Pons (tissue), 1 donor: ENCODE results near the gene TARS2.

ENCODE experiments used
- DNase-seq: peaks from one replicate; pipeline ENCODE4 v3.0.0-alpha.2; 2016; ENCODE audit warnings: low spot score

Gene TARS2

GRCh38 chr1:150486966-150487762, at the start of gene TARS2:
TARS2 (plus strand) TSS chr1:150487419; CDS start chr1:150487451, 32 bp downstream.
- peak; percentile 99 for DNase-seq

GRCh38 chr1:150441121-150441520, 46.1 kb upstream of the TARS2 start:
- peak; percentile 79 for DNase-seq

- no peak for DNase-seq
Measured at GRCh38 chr1:150444232-150444631, 43.0 kb upstream of the TARS2 start.

GRCh38 chr1:150456146-150456647, 31.0 kb upstream of the TARS2 start:
- no peak for DNase-seq

- DNase-seq = peak; percentile 48
Measured at GRCh38 chr1:150464422-150464826, 22.8 kb upstream of the TARS2 start.

- no peak for DNase-seq
Measured at GRCh38 chr1:150466964-150467363, 20.3 kb upstream of the TARS2 start.

GRCh38 chr1:150469291-150469690, 17.9 kb upstream of the TARS2 start:
- DNase-seq = no peak

- DNase-seq = no peak
Measured at GRCh38 chr1:150472601-150473200, 14.5 kb upstream of the TARS2 start.

GRCh38 chr1:150473659-150474058, 13.6 kb upstream of the TARS2 start:
- peak; percentile 35 for DNase-seq

GRCh38 chr1:150474869-150475268, 12.3 kb upstream of the TARS2 start:
- DNase-seq = no peak

GRCh38 chr1:150476754-150477153, 10.5 kb upstream of the TARS2 start:
- no peak for DNase-seq

GRCh38 chr1:150477320-150477719, 9.9 kb upstream of the TARS2 start:
- DNase-seq = no peak

- DNase-seq = no peak
Measured at GRCh38 chr1:150477733-150478132, 9.5 kb upstream of the TARS2 start.

- no peak for DNase-seq
Measured at GRCh38 chr1:150479370-150479769, 7.8 kb upstream of the TARS2 start.

GRCh38 chr1:150479927-150480352, 7.3 kb upstream of the TARS2 start:
- DNase-seq = no peak

- DNase-seq = no peak
Measured at GRCh38 chr1:150484431-150484830, 2.8 kb upstream of the TARS2 start.

- no peak for DNase-seq
Measured at GRCh38 chr1:150484861-150485260, 2.4 kb upstream of the TARS2 start.

- no peak for DNase-seq
Measured at GRCh38 chr1:150487763-150488115, 520 bp downstream of the TARS2 start.

GRCh38 chr1:150493175-150493574, 6.0 kb downstream of the TARS2 start:
- DNase-seq = no peak

GRCh38 chr1:150498342-150498741, 11.1 kb downstream of the TARS2 start:
- DNase-seq = no peak

GRCh38 chr1:150505431-150505830, 18.2 kb downstream of the TARS2 start:
- no peak for DNase-seq

- DNase-seq = no peak
Measured at GRCh38 chr1:150507912-150508864, 21.0 kb downstream of the TARS2 start, which contains the start of gene ECM1. ECM1 (plus strand) TSS chr1:150508109; CDS start chr1:150508210, 101 bp downstream.
